ENCODE measurements around the gene SAMD4B.

The SAMD4B gene

GRCh38 chr19:39413272-39413910 lies 71.2 kb downstream of the SAMD4B start:
- peak overlapping the region; percentile 98 for H3K27ac ChIP-seq

GRCh38 chr19:39413911-39414608 lies 71.8 kb downstream of the SAMD4B start:
- H3K27ac ChIP-seq: no peak overlapping the region; the same call in 1 of the 2 replicates
- peak; percentile 38 for TF ChIP-seq CTCF (IDR thresholded peaks at IDR 0.05)
- TF ChIP-seq ZFX (IDR thresholded peaks at IDR 0.05; ENCODE audit: borderline replicate concordance): no peak

More at GRCh38 chr19:39413272-39413910, 71.2 kb downstream of the SAMD4B start:
- TF ChIP-seq ZFX (IDR thresholded peaks at IDR 0.05; ENCODE audit: borderline replicate concordance): no peak
- TF ChIP-seq CTCF (IDR thresholded peaks at IDR 0.05): no peak

- TF ChIP-seq CTCF (IDR thresholded peaks at IDR 0.05) (no peak), ZFX (IDR thresholded peaks at IDR 0.05; ENCODE audit: borderline replicate concordance) (no peak)
- H3K27ac ChIP-seq: no peak overlapping the region
These were observed 73.2 kb downstream of the SAMD4B start for GRCh38 chr19:39415111-39416046.

- H3K27ac ChIP-seq: no peak overlapping the region
- TF ChIP-seq ZFX (IDR thresholded peaks at IDR 0.05; ENCODE audit: borderline replicate concordance) (no peak), CTCF (IDR thresholded peaks at IDR 0.05) (no peak)
These were observed 74.2 kb downstream of the SAMD4B start for GRCh38 chr19:39416152-39417120.

- no peak overlapping the region for H3K27ac ChIP-seq
- TF ChIP-seq CTCF (IDR thresholded peaks at IDR 0.05) (no peak), ZFX (IDR thresholded peaks at IDR 0.05; ENCODE audit: borderline replicate concordance) (no peak)
These were observed 75.4 kb downstream of the SAMD4B start for GRCh38 chr19:39417463-39418181.

GRCh38 chr19:39419003-39419402 lies 76.8 kb downstream of the SAMD4B start:
- H3K27ac ChIP-seq: no peak overlapping the region
- TF ChIP-seq ZFX (IDR thresholded peaks at IDR 0.05; ENCODE audit: borderline replicate concordance) (no peak), CTCF (IDR thresholded peaks at IDR 0.05) (no peak)
